ENCODE results near the gene CCL24. TPM values are rescaled to one million over a fixed set of nuclear protein-coding genes. Genes with fewer than 3 reads are reported as not detected.
"Not testable (repeated sequence)": the region's sequence is repeated elsewhere in the genome, so short reads cannot be mapped to it uniquely, and the experiment has no call there.

CCL24 gene
- total RNA-seq, 2 donors from 2014 or later: not detected

- no peak for DNase-seq (ENCODE audit: low spot score)
- H3K27me3 ChIP-seq (replicated peaks; ENCODE audit: insufficient read depth): no peaks in the 10 kb centered on the region
- 89% methylated on average over 29 of the region's 29 CpGs for WGBS
- H3K27ac ChIP-seq: no peak overlapping the region
- H3K4me1 ChIP-seq (replicated peaks): no peaks in the 10 kb centered on the region
- no peaks in the 10 kb centered on the region for H3K9me3 ChIP-seq
- TF ChIP-seq, protein P1, sequence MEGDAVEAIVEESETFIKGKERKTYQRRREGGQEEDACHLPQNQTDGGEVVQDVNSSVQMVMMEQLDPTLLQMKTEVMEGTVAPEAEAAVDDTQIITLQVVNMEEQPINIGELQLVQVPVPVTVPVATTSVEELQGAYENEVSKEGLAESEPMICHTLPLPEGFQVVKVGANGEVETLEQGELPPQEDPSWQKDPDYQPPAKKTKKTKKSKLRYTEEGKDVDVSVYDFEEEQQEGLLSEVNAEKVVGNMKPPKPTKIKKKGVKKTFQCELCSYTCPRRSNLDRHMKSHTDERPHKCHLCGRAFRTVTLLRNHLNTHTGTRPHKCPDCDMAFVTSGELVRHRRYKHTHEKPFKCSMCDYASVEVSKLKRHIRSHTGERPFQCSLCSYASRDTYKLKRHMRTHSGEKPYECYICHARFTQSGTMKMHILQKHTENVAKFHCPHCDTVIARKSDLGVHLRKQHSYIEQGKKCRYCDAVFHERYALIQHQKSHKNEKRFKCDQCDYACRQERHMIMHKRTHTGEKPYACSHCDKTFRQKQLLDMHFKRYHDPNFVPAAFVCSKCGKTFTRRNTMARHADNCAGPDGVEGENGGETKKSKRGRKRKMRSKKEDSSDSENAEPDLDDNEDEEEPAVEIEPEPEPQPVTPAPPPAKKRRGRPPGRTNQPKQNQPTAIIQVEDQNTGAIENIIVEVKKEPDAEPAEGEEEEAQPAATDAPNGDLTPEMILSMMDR (IDR thresholded peaks at IDR 0.05): no peak
- TF ChIP-seq POLR2A (IDR thresholded peaks at IDR 0.05) (no peak), POLR2AphosphoS5 (IDR thresholded peaks at IDR 0.05) (no peak)
- no peaks in the 10 kb centered on the region for H3K36me3 ChIP-seq
- no peak overlapping the region for H3K4me3 ChIP-seq
- intact Hi-C loops (cut with DNase I): no loop called here
Measured at GRCh38 chr7:75835688-75836285, 22.2 kb upstream of the CCL24 start.

GRCh38 chr7:75833662-75834061 is 20.1 kb upstream of the CCL24 start:
- H3K4me3 ChIP-seq; H3K9me3 ChIP-seq; H3K27me3 ChIP-seq (replicated peaks; ENCODE audit: insufficient read depth); intact Hi-C loops (cut with DNase I); H3K4me1 ChIP-seq (replicated peaks); H3K27ac ChIP-seq; H3K36me3 ChIP-seq; DNase-seq (ENCODE audit: low spot score): not testable (repeated sequence)
- 70% methylated on average over 6 of the region's 6 CpGs for WGBS

GRCh38 chr7:75830978-75831377 is 17.4 kb upstream of the CCL24 start:
- no peaks in the 10 kb centered on the region for H3K4me1 ChIP-seq (replicated peaks)
- 71% methylated on average over 6 of the region's 6 CpGs for WGBS
- H3K36me3 ChIP-seq: no peaks in the 10 kb centered on the region
- H3K4me3 ChIP-seq: no peak overlapping the region
- no peak for TF ChIP-seq POLR2A (IDR thresholded peaks at IDR 0.05)
- H3K27me3 ChIP-seq (replicated peaks; ENCODE audit: insufficient read depth): no peaks in the 10 kb centered on the region
- intact Hi-C loops (cut with DNase I): no loop called here
- H3K9me3 ChIP-seq: no peaks in the 10 kb centered on the region
- H3K27ac ChIP-seq: no peak overlapping the region
- DNase-seq (ENCODE audit: low spot score): no peak

- H3K36me3 ChIP-seq; H3K4me3 ChIP-seq; intact Hi-C loops (cut with DNase I); H3K27ac ChIP-seq; H3K27me3 ChIP-seq (replicated peaks; ENCODE audit: insufficient read depth); H3K9me3 ChIP-seq; H3K4me1 ChIP-seq (replicated peaks); DNase-seq (ENCODE audit: low spot score): not testable (repeated sequence)
- 77% methylated on average over 6 of the region's 6 CpGs for WGBS
Measured at GRCh38 chr7:75829656-75830055, 16.1 kb upstream of the CCL24 start.

GRCh38 chr7:75823198-75823910 is 9.7 kb upstream of the CCL24 start:
- Histone ChIP-seq H3K4me1 (replicated peaks) (no peaks in the 10 kb centered on the region), H3K36me3 (no peaks in the 10 kb centered on the region), H3K27ac (no peak overlapping the region), H3K27me3 (replicated peaks; ENCODE audit: insufficient read depth) (no peaks in the 10 kb centered on the region), H3K4me3 (no peak overlapping the region), H3K9me3 (no peaks in the 10 kb centered on the region)
- 37% methylated on average over 8 of the region's 9 CpGs for WGBS
- no peak for DNase-seq (ENCODE audit: low spot score)
- no peak for TF ChIP-seq POLR2A (IDR thresholded peaks at IDR 0.05)
- TF ChIP-seq, protein P1 (IDR thresholded peaks at IDR 0.05): no peak
- no peak for TF ChIP-seq POLR2AphosphoS5 (IDR thresholded peaks at IDR 0.05)
- intact Hi-C loops (cut with DNase I): no loop called here

GRCh38 chr7:75820688-75821087 is 7.1 kb upstream of the CCL24 start:
- H3K9me3 ChIP-seq: no peaks in the 10 kb centered on the region
- TF ChIP-seq, protein P1 (IDR thresholded peaks at IDR 0.05): no peak
- TF ChIP-seq POLR2AphosphoS5 (IDR thresholded peaks at IDR 0.05) (no peak), POLR2A (IDR thresholded peaks at IDR 0.05) (no peak)
- no peaks in the 10 kb centered on the region for H3K27me3 ChIP-seq (replicated peaks; ENCODE audit: insufficient read depth)
- no peak overlapping the region for H3K4me3 ChIP-seq
- H3K36me3 ChIP-seq: no peaks in the 10 kb centered on the region
- WGBS: 97% methylated on average over 1 of the region's 1 CpG
- intact Hi-C loops (cut with DNase I): no loop called here
- H3K27ac ChIP-seq: no peak overlapping the region
- H3K4me1 ChIP-seq (replicated peaks): no peaks in the 10 kb centered on the region
- no peak for DNase-seq (ENCODE audit: low spot score)
